ENCODE data around the gene ANAPC10. TPM values are rescaled to one million over a fixed set of nuclear protein-coding genes. Genes with fewer than 3 reads are reported as not detected.

The ANAPC10 gene
- total and polyA plus RNA-seq, 12 donors = 11.8 to 51.6 (median 19.7) TPM

DNA sequence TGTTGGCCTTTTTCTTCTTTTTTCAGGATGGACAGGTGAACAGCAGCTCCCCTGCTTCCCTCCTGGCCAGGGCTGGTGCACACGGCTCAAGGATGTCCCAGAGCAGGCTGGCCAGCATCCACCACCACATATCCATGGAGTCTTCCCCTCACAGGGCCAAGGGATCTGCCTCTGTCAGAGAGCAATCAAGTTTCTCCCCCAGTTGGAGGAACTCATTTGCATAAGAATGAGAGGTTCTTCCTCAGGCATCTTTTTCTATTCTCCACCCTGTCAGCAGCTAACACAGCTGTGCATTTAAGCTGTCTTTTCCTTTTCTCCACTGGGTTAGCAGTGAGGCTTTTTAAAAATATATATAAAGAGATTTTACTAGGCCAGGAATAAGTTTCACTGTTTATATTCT, 143.8 kb downstream of the ANAPC10 start:
- peaks cover 0 to 7% (median 6%) of the 10 kb centered on the region in 3 donors for H3K9me3 ChIP-seq (replicated peaks in 1 of 3)
- intact Hi-C loops (cut with DNase I) = no loop called here
- 64 to 90% (median 77%) methylated on average over 1 of the region's 1 CpG for WGBS, 4 donors

DNA sequence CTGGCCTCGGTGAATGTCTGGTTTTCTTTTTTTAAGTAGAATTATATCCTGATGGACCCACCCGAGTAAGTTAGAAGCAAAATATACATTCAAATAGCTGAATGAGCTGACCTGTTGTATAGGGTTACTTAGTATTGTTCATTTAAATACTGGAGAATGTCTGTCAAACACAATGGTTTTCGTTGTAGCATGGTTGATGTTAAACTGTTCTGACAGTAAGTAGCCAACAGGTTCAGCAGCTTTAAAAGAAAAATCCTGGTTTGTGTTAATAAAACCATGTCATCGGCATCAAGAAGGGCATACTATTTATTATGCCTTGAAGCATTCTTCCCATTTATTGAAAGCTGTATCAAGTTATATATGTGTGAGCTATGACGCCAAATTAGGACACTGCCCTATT, 149.6 kb downstream of the ANAPC10 start:
- TF ChIP-seq POLR2A (IDR thresholded peaks at IDR 0.05) = no peak
- TF ChIP-seq, protein P1, sequence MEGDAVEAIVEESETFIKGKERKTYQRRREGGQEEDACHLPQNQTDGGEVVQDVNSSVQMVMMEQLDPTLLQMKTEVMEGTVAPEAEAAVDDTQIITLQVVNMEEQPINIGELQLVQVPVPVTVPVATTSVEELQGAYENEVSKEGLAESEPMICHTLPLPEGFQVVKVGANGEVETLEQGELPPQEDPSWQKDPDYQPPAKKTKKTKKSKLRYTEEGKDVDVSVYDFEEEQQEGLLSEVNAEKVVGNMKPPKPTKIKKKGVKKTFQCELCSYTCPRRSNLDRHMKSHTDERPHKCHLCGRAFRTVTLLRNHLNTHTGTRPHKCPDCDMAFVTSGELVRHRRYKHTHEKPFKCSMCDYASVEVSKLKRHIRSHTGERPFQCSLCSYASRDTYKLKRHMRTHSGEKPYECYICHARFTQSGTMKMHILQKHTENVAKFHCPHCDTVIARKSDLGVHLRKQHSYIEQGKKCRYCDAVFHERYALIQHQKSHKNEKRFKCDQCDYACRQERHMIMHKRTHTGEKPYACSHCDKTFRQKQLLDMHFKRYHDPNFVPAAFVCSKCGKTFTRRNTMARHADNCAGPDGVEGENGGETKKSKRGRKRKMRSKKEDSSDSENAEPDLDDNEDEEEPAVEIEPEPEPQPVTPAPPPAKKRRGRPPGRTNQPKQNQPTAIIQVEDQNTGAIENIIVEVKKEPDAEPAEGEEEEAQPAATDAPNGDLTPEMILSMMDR (IDR thresholded peaks at IDR 0.05) = no peak
- peaks cover 0 to 7% (median 6%) of the 10 kb centered on the region in 3 donors for H3K9me3 ChIP-seq (replicated peaks in 1 of 3)
- 81 to 87% (median 83%) methylated on average over 5 of the region's 5 CpGs for WGBS, 4 donors
- H3K4me1 ChIP-seq (replicated peaks in 1 of 2) = no peaks in the 10 kb centered on the region
- DNase-seq = no peak
- intact Hi-C loops (cut with DNase I) = no loop called here
- no peak overlapping the region for H3K27ac ChIP-seq
- no peaks in the 10 kb centered on the region for H3K27me3 ChIP-seq
- no peaks in the 10 kb centered on the region for H3K36me3 ChIP-seq (replicated peaks in 1 of 2)
- H3K4me3 ChIP-seq = no peak overlapping the region

More for the DNA sequence above, 143.8 kb downstream of the ANAPC10 start:
- Histone ChIP-seq H3K27me3 (no peaks in the 10 kb centered on the region), H3K4me1 (replicated peaks in 1 of 2) (no peaks in the 10 kb centered on the region), H3K4me3 (no peak overlapping the region), H3K36me3 (replicated peaks in 1 of 2) (no peaks in the 10 kb centered on the region), H3K27ac (no peak overlapping the region)
- DNase-seq = no peak
- TF ChIP-seq, protein P1 (IDR thresholded peaks at IDR 0.05) = no peak
- no peak for TF ChIP-seq POLR2A (IDR thresholded peaks at IDR 0.05)

DNA sequence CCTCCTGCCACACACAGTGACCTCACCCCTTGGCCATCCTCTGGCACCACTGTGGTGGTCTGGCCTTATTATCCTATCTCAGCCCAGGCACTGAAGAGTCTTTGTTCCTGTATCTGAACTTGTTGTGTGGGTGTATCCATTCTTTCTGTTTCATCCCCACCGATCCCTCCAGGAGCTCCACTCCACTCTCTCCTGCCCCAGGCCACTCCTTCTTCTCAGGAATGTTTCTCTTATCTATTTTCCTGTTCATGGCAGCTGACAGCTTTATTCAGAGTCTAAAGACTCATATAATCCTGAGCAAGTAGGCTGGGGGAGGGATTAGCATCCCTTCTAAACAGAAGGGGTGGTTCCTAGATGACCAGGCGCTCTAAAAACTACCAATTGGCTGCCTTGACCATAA, 150.0 kb downstream of the ANAPC10 start:
- Histone ChIP-seq H3K36me3 (replicated peaks in 1 of 2) (no peaks in the 10 kb centered on the region), H3K9me3 (replicated peaks in 1 of 3) (peaks cover 0 to 5% (median 4%) of the 10 kb centered on the region in 3 donors), H3K4me3 (no peak overlapping the region), H3K27me3 (no peaks in the 10 kb centered on the region), H3K4me1 (replicated peaks in 1 of 2) (no peaks in the 10 kb centered on the region), H3K27ac (no peak overlapping the region)
- WGBS, 4 donors = 71 to 82% (median 75%) methylated on average over 2 of the region's 2 CpGs
- intact Hi-C loops (cut with DNase I) = no loop called here
- TF ChIP-seq, protein P1 (IDR thresholded peaks at IDR 0.05) = no peak
- TF ChIP-seq POLR2A (IDR thresholded peaks at IDR 0.05) = no peak
- no peak for DNase-seq

Other genes starting within 250 kb of the ANAPC10 start
- gene ABCE1, start 115 bp upstream of the ANAPC10 start, total RNA-seq = 10 to 100 TPM; 29.6 to 82.0 (median 53.8) TPM
- gene ABCE1, start 115 bp upstream of the ANAPC10 start, polyA plus RNA-seq = 10 to 100 TPM; 14.9 to 72.5 (median 15.8) TPM
- 10 to 100 TPM; 14.4 to 35.7 (median 30.0) TPM for gene OTUD4, start 82.4 kb upstream of the ANAPC10 start, total RNA-seq
- 10 to 100 TPM; 12.8 to 25.4 (median 14.6) TPM for gene OTUD4, start 82.4 kb upstream of the ANAPC10 start, polyA plus RNA-seq